HepG2 (cell line): ENCODE measurements around the gene GPER1. TPM values are rescaled to one million over a fixed set of nuclear protein-coding genes. Genes with fewer than 3 reads are reported as not detected.

ENCODE experiments used
- ATAC-seq: fragments of 200-7000 bp; cut with Tn5 transposase; 3 replicates; pipeline ENCODE4 v1.9.1; 2020; ENCODE audit warnings: mild to moderate bottlenecking, moderate library complexity
- BruUV-seq: library from RNA; stranded (reverse); fragments of 400-500 nt; replicated peaks from 2 replicates; lab custom pipeline; 2021; lab: Mats Ljungman, UMichigan
- CTCF ChIA-PET: fragments of 300-600 bp; formaldehyde crosslinking; extraction: SDS; loops from one replicate; lab custom pipeline; 2021; ENCODE audit warnings: low total read pairs, inconsistent platforms, low intra/inter-chr PET ratio; lab: Yijun Ruan, JAX
- POLR2A ChIA-PET: fragments of 350-600 bp; sonication (Branson Sonifier 250); formaldehyde crosslinking; loops from one replicate; lab custom pipeline; 2020; ENCODE audit warnings: antibody characterized with exemption, inconsistent platforms; lab: Yijun Ruan, JAX
- DNase-seq: peaks from one replicate; pipeline ENCODE4 v3.0.0-alpha.2; 2015; ENCODE audit warnings: low spot score
- FAIRE-seq: peaks from 3 replicates; lab custom pipeline; 2011; peaks lifted over from hg19 to GRCh38; lab: Jason Lieb, UNC
- H2AFZ ChIP-seq: one replicate; pipeline ENCODE4 v1.6.1; 2011; ENCODE audit warnings: low read length, inconsistent platforms
- H3K27ac ChIP-seq: fragments of 300-600 bp; 3 replicates; pipeline ENCODE4 v1.8.0; 2011; ENCODE audit warnings: mixed run types, mild to moderate bottlenecking, mixed read lengths, low read length, inconsistent platforms; ENCODE audit not compliant: insufficient read depth; ENCODE audit errors: extremely low read length
- H3K27me3 ChIP-seq, 2 experiments: fragments of 200-600 bp in 1 of 2; 2 replicates in 1 of 2; 3 replicates in 1 of 2; pipeline versions ENCODE4 v1.6.0 to v1.8.0; 2011; ENCODE audit warnings: low read length in 2 of 2, mild to moderate bottlenecking in 2 of 2, moderate library complexity in 2 of 2, inconsistent platforms in 1 of 2; ENCODE audit not compliant: insufficient read depth in 2 of 2, control insufficient read depth in 1 of 2
- H3K36me3 ChIP-seq, 2 experiments: fragments of 200-600 bp in 1 of 2; replicated peaks in 1 of 2; 2 replicates in 1 of 2; 3 replicates in 1 of 2; pipeline versions ENCODE4 v1.5.1 to v1.8.0; 2011; ENCODE audit warnings: low read length in 2 of 2, inconsistent platforms in 1 of 2; ENCODE audit not compliant: insufficient read depth in 2 of 2, control insufficient read depth in 1 of 2
- H3K4me1 ChIP-seq: 2 replicates; pipeline ENCODE4 v1.5.1; 2012; ENCODE audit warnings: low read length, inconsistent platforms; ENCODE audit not compliant: insufficient read depth
- H3K4me2 ChIP-seq: 2 replicates; pipeline ENCODE4 v1.6.0; 2011; ENCODE audit warnings: low read depth, low read length, inconsistent platforms
- H3K4me3 ChIP-seq, 3 experiments: fragments of 200-600 bp in 1 of 3; sonication (generic), shearing (Covaris generic) in 1 of 3; replicated peaks in 1 of 3; 2 replicates each; pipeline ENCODE4 v1.5.1; 2011 to 2016; ENCODE audit warnings: low read length in 3 of 3, inconsistent platforms in 2 of 3, low read depth in 2 of 3, mild to moderate bottlenecking in 2 of 3, control low read depth in 1 of 3, mixed read lengths in 1 of 3; ENCODE audit not compliant: insufficient read depth in 1 of 3
- H3K79me2 ChIP-seq: one replicate; pipeline ENCODE4 v1.6.1; 2011; ENCODE audit warnings: low read length, inconsistent platforms; ENCODE audit not compliant: insufficient read depth
- H3K9ac ChIP-seq: 2 replicates; pipeline ENCODE4 v1.6.0; 2011; ENCODE audit warnings: mild to moderate bottlenecking, low read depth, low read length, inconsistent platforms; ENCODE audit not compliant: insufficient read depth
- H3K9me3 ChIP-seq: 2 replicates; pipeline ENCODE4 v1.5.1; 2012; ENCODE audit warnings: mild to moderate bottlenecking, low read length
- H4K20me1 ChIP-seq: 2 replicates; pipeline ENCODE4 v1.6.0; 2011; ENCODE audit warnings: inconsistent platforms, mild to moderate bottlenecking, low read length, moderate library complexity; ENCODE audit not compliant: insufficient read depth
- ERF ChIP-seq: IDR thresholded peaks from 2 replicates; pipeline ENCODE4 v1.6.1; 2018; ENCODE audit warnings: missing biosample characterization, missing genetic modification reagents
- KAT2B ChIP-seq: fragments of 150-350 bp; IDR thresholded peaks from 2 replicates; pipeline ENCODE4 v1.6.1; 2014; ENCODE audit warnings: low read depth, low read length, borderline replicate concordance
- TAF1 ChIP-seq: sonication (generic); formaldehyde crosslinking; IDR thresholded peaks from 2 replicates; pipeline ENCODE4 v1.4.0; 2020; ENCODE audit warnings: missing genetic modification reagents
- TAF15 ChIP-seq: fragments of 200-400 bp; formaldehyde crosslinking; IDR thresholded peaks from one replicate; pipeline ENCODE4 v1.6.1; 2018; ENCODE audit warnings: mild to moderate bottlenecking, low read depth, low read length; ENCODE audit not compliant: poor library complexity, severe bottlenecking
- TARDBP ChIP-seq: sonication (generic); formaldehyde crosslinking; IDR thresholded peaks from 2 replicates; pipeline ENCODE4 v1.8.0; 2022; ENCODE audit warnings: mild to moderate bottlenecking, missing genetic modification reagents
- ZNF282 ChIP-seq: fragments of 450-650 bp; IDR thresholded peaks from 2 replicates; pipeline ENCODE4 v1.6.1; 2018; ENCODE audit not compliant: partially characterized antibody
- ZNF317 ChIP-seq: sonication (generic); formaldehyde crosslinking; IDR thresholded peaks from 2 replicates; pipeline ENCODE4 v1.5.0; 2020; ENCODE audit warnings: mild to moderate bottlenecking, missing genetic modification reagents
- ZNF652 ChIP-seq: IDR thresholded peaks from 2 replicates; pipeline ENCODE4 v1.6.1; 2016; ENCODE audit warnings: low read depth, borderline replicate concordance
- WGBS: methylation state at CpG from one replicate; pipeline ENCODE4 v1.1.6; 2017; ENCODE audit warnings: low lambda C conversion rate; 5-methylcytosine and 5-hydroxymethylcytosine counted together
- in situ Hi-C: cut with HindIII; loops from 2 replicates; pipeline ENCODE4 v1.10.0; 2017; ENCODE audit warnings: low pct_unique_long_range_greater_than_20kb; ENCODE audit not compliant: extremely low pct_ligation_motif_present
- intact Hi-C: fragments of 100-400 bp; cut with micrococcal nuclease; formaldehyde crosslinking; loops from one replicate; pipeline ENCODE4 v1.10.0; 2022; ENCODE audit not compliant: unreplicated experiment
- polyA plus RNA-seq, 8 experiments: library from polyadenylated mRNA; depleted of rRNA in 3 of 8; stranded (reverse) in 7 of 8; unstranded in 1 of 8; fragments of >200 nt; fragmentation: Illumina TruSeq in 4 of 8; extraction: Trizol in 4 of 8; gene quantifications; 2 replicates each; pipeline versions ENCODE4 v1.2.1 to v1.2.3, GENCODE V29; 2011 to 2016; ENCODE audit warnings: low read depth in 4 of 8, missing spikeins in 1 of 8, mixed read lengths in 1 of 8; ENCODE audit not compliant: insufficient read depth in 1 of 8
- total RNA-seq, 5 experiments: library from RNA; depleted of rRNA; stranded (reverse); fragments of >200 nt; fragmentation: Illumina TruSeq; extraction: Trizol; gene quantifications; 2 replicates each; pipeline ENCODE4 v1.2.3, GENCODE V29; 2016; ENCODE audit warnings: low read depth in 1 of 5
- TF ChIP-seq, protein P1 (sequence below): sonication (generic); formaldehyde crosslinking; conservative IDR thresholded peaks from 2 replicates; pipeline ENCODE4 v1.8.0; 2022; ENCODE audit warnings: missing genetic modification reagents

Gene GPER1
- total and polyA plus RNA-seq, 2 of the 13 experiments (the other 11 are each of a cell fraction or from before 2014, with no cell fraction given) = 12.7 to 19.7 TPM

DNA sequence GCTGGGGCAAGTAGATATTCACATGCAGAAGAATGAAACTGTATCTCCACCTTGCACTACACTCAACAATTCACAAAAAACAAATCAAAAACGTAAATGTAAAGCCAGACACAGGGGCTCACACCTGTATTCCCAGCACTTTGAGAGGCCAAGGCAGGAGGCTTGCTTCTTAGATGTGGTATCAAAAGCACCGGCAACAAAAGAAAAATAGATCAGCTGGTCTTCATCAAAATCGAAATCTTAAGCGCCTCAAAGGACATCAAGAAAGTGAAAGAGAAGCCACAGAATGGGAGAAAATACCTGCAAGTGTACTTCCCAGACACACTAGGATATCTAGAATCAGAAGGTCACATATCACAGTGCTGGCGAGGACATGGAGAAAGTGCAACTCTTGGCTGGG lies 31.3 kb downstream of the GPER1 start:
- POLR2A ChIA-PET = no interaction called here
- in situ Hi-C loops (no loop called here), intact Hi-C loops (no loop called here)
- H3K36me3 ChIP-seq = peaks cover 7 to 27% of the 10 kb centered on the region in 2 experiments; a peak in 4 of 5 replicates
- H3K4me1 ChIP-seq = no peaks in the 10 kb centered on the region
- FAIRE-seq (no peak), ATAC-seq (no peak), DNase-seq (no peak)
- no peak overlapping the region for H3K4me3 ChIP-seq
- no peaks in the 10 kb centered on the region for H4K20me1 ChIP-seq
- TF ChIP-seq ZNF282 (no peak), TAF15 (no peak), TAF1 (CRISPR knock-in tag) (no peak), ZNF652 (no peak), ERF (no peak), ZNF317 (CRISPR knock-in tag) (no peak), KAT2B (no peak), TARDBP (no peak)
- TF ChIP-seq, protein P1, sequence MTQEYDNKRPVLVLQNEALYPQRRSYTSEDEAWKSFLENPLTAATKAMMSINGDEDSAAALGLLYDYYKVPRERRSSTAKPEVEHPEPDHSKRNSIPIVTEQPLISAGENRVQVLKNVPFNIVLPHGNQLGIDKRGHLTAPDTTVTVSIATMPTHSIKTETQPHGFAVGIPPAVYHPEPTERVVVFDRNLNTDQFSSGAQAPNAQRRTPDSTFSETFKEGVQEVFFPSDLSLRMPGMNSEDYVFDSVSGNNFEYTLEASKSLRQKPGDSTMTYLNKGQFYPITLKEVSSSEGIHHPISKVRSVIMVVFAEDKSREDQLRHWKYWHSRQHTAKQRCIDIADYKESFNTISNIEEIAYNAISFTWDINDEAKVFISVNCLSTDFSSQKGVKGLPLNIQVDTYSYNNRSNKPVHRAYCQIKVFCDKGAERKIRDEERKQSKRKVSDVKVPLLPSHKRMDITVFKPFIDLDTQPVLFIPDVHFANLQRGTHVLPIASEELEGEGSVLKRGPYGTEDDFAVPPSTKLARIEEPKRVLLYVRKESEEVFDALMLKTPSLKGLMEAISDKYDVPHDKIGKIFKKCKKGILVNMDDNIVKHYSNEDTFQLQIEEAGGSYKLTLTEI (CRISPR knock-in tag) = no peak
- H3K27ac ChIP-seq = no peak overlapping the region
- no peak overlapping the region for H2AFZ ChIP-seq
- CTCF ChIA-PET = no interaction called here
- H3K4me2 ChIP-seq = no peak overlapping the region
- peaks cover 28% of the 10 kb centered on the region for H3K79me2 ChIP-seq
- no peaks in the 10 kb centered on the region for H3K9me3 ChIP-seq
- no TSS peak for BruUV-seq
- H3K9ac ChIP-seq = no peak overlapping the region
- H3K27me3 ChIP-seq = no peaks in the 10 kb centered on the region
- WGBS = 97% methylated on average over 5 of the region's 5 CpGs
